ENCODE results near the gene CDK4.

CDK4 gene

DNA sequence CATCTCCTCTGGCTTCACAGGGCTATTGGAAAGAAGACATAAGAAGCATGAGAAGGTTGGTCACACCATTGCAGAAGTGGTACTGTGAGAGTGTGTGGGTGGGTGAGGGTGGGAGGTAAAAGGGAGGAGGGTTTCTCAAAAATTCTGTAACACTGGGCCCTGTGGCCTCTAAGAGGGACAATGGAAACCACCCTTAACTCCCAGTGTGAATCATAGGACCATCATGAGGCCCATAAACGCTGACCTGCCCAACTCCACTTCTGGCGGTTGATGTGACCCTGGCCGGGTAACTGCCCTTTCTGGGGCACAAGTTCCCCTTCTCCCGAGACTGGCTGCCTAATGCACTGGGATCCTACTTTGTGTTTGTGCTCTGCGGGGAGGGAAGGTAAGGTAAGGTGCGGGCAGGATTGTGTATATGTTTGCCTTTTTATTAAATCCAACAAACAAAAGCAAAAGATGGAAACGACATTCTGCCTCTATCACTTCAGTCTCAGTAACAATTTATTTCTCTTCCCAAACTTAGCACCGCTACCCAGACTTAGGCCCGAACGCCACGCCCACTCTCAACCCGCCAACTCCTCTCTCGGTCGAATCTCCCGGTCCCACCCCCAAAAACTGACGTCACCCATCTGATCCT lies 19.2 kb upstream of the CDK4 start:
- peak; percentile 96 for DNase-seq

DNA sequence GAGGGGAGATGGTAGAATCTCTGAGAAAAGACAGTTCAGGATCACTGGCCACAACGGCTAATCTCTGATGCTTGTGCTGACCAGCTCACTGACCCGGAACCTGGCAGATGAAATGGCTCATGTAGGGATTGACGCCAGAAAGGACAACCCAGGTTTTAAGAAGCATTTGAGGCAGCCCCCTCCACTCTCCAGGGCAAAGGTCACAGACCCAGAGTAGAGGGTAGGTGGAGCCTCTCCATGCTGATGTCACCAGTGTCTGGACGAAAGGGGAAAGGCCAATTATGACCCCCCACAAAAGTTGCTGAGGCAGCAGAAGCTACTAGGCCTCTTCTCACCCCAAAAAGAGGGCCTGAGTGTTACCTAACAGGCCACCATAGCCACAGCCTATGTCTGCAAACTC lies 18.6 kb upstream of the CDK4 start:
- DNase-seq: no peak

DNA sequence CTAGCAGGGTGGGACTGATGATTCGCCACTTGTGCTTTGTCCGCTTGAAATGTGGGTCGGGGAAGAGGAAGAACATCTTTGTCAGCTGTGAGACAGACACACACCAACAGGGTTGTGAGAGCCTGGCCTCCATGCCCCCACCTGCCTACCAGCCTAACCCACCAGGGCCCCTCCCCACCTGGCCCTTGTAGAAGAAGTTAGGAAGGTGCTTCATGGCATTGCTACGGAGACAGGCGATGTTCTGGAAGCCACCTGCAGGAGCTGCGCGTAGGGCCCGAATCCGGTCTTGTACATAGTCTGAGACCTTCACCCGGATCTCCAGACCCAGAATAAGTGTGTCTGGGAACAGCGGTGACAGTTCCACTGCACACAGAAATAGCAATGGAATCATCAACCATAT lies 17.5 kb upstream of the CDK4 start:
- DNase-seq: no peak

DNA sequence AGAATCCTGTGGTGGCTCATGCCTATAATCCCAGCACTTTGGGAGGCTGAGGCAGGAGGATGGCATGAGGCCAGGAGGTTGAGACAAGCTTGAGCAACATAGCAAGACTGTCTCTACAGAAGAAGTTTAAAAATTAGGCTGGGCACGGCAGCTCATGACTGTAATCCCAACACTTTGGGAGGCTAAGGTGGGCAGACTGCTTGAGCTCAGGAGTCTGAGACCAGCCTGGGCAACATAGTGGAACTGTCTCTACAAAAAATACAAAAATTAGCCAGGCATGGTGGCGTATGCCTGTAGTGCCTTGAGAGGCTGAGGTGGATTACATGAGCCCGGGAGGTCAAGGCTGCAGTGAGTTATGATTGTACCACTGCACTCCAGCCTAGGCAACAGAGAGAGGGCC lies 15.8 kb upstream of the CDK4 start:
- DNase-seq: no peak

DNA sequence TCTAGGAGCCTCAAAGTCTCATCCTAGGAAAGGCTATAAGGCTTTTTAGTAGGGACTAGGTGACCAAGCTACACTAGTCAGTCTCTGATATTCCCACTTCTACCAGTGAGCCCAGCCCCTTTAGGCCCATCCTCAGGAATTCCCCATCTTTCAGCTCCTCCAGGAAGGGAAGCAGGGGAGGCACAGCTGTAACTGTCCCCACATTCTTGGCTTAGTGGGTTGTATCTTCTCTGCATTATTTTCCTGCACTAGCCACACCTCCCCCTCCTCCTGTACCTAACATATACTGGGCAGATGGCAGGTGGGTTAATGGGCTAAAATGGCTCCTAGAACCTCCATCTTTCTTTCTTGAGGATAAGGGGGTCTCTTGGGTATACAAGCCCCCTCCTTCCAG lies 15.2 kb upstream of the CDK4 start:
- DNase-seq: no peak

DNA sequence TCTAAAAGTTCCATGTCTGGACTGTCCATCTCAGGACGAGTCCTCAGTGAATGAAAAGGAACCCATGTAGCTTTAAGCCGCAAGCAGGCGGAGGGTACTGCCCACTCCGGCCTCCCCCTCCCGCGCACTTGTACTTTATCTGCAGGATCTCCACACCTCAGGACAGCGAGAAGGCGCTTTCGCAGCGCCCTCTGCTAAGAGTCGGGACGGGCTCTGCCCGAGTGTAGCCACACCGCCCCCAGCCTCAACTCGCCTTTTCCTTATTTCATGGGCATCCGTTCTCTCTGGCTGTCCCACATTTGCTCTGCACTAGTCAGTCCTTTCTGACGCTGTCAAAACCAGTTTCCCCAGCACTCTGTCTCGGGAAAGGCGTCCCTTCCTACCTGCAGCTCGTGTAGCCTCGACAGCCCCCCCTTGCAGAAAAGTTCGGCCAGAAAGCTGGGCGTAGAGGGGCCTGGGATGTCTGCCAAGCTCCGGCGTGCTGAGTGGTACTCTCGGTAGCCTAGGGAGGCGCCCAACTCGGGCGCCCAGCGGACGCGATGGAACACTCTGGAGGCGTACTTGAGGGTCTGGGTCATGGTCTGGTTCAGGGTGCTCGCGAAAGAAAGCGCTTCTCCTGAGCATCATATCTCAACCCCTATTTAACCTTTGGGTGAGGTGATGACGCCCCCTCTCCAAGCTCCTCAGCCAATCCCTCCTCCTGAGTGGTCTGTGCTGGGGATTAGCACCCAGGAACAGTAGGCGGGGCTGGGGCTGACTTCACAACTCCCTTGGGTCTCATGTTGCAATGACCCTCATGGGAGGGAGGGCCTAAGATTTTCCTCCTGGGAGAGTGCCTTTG lies 14.6 kb upstream of the CDK4 start, which contains the start of gene CYP27B1:
TSS of gene CYP27B1 (minus strand) at position 615 of the 841 bp plus-strand sequence. CDS start at position 578, 37 bp downstream.
- DNase-seq: peak; percentile 37

DNA sequence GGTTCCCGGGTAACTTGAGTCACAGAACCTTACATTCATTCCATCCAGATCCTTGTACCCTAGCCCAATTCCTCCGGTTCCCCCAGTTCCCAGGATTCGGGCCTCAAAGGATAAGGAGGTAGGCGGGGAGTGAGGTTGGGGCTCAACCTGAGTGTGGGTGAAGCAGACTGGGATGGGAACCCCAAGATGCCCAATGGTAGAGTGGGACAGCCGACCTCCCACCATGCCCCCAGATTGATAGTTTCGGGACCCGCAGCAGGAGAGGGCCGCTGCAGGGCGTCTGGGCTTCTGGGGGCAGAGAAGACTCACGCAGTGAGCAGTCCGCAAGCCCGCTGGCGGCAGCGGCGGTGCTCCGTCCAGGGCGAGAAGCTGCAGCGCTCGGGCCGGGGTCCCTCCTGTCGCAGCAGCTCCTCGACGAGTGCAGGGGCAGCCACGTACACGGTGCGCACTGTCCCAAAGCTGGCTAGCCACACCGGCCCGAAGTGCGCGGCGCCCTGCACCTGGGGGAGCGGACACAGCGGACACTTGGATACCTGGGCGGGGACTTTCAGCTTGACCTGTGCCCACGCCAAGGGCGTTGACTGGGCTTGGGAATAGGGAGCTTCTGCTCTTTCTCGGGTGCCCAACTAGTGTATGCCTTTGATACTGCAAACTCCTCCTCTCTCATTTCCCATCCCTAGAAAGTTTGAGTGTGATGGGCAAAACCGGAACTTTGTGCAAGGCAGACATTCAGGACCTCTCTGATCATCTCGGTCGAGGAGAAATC lies 13.8 kb upstream of the CDK4 start:
- DNase-seq: peak; percentile 33

DNA sequence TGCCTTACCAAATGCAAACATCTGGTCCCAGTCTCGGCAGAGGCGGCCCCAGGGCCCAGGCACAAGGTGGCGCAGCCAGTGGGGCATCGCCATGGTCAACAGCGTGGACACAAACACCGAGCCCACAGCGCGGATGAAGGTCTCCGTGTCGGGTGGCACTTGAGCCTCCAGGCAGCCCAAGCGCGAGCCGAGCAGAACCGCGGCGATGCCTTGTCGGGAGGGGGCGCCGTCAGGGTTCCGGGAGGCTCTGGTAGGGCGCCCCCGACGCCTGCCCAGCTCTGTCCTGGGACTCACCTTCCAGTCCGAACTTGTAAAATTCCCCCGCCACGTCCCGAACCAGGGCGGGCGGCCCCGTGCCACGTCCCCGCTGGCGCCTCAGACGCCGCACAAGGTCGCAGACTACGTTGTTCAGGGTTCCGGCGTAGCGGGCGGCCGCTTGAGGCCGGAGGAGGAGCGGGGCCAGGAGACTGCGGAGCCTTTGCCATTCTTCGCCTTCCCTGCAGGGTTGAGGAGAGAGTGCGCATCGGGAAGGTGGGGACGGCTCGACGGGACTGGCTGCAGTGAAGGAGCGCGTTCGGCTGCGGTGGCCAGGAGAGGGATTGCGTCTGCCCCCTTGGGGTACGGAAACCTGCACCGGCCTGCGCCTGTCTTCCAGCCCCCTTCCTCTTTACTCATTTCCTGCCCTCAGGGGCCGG lies 13.0 kb upstream of the CDK4 start:
- peak; percentile 69 for DNase-seq

DNA sequence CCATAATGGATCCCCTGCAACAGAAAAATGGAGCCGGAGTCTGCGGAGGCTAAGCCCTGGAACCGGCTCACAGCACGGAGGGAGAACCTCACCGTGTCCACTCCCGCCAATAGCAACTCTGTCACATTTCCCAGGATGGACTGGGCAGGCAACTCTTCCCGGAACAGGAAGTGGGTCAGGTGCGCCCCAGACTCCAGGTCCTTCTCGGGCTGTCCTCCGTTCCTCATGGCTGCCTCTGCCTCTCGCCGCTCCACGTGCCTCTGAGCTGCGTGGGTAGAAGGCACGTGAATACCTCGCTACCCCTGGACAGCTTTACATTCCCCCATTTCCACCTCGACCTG lies 12.5 kb upstream of the CDK4 start:
- DNase-seq: no peak

DNA sequence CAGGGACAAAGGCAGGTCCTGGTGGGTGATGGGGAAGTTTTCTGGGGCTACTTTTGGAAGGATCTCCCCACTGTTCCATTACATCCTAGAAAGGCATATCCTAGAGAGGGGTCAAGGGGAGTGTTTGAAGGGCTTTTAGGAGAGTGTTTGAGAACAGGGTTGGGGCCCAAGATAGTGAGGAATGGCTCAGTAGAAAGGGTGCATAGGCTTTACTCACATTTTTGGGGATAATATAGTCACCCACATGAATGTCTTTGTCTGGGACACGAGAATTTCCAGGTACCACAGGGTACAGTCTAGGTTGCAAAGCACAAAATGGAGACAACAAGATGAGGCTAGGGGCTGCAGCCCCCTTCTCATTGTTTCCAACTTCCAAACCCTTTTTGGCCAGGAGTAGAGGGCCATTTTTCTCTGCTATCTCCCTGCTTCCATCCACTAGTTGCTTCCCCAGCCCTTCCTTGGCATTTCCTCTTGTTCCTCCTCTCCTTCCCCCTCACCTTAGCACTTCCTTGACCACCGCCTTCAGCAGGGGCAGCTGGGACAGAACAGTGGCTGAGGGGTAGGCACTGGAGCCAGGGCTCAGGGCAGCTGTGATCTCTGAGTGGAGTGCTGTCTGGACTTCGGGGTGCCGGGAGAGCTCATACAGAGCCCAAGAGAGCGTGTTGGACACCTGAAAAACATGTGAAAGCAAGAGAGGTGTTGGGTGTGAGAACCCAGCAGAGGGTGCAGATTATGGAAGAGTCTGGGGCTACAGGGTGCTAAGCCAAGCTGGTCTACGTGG lies 12.0 kb upstream of the CDK4 start:
- no peak for DNase-seq

DNA sequence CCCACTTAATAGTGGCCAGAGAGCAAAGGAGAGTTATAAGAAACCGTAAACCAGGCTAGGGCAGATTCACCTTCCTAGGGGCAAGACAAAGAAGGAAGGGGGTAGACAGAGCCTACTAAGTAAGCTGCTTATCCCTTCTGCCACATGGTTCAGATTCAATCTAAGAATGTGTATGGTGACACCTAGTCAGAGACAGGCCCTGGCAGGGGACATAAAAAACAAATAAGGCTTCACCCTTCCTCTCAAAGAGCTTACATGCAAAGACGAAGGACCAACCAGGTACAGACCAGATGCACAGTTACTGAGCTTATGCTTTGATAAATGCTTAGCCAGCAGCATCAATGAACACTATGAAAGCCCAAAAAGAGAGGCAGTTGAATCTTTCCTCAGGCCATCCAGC lies 10.4 kb upstream of the CDK4 start:
- no peak for DNase-seq

DNA sequence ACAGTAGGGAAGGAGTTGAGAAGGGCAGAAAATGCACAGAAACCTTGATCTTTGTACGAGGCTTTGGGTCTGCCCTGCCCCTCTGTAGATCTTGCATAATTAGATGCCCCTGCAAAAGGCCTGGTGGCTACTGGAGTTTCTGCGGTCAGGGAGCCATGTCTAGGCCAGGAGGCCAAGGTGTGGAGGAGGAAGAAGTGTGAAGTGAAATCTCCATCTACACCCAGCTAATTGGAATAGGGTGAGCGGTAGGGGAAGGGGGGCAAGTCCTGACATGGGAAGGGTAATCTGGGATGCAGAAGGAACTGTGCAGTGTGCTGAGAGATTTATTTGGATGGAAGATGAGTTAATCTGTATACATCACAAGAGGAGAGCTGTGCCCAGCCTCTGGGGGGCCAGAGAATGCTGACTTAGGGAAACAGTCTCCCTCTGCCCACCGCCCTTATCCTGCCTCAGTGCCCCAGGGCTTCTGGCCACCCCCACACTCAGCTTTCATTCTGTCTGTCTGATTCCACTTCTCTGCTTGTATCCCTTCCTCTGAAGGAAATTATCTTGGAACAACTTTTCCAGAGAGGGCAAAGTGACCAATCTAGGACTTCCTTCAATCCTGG lies 9.4 kb upstream of the CDK4 start:
- no peak for DNase-seq

DNA sequence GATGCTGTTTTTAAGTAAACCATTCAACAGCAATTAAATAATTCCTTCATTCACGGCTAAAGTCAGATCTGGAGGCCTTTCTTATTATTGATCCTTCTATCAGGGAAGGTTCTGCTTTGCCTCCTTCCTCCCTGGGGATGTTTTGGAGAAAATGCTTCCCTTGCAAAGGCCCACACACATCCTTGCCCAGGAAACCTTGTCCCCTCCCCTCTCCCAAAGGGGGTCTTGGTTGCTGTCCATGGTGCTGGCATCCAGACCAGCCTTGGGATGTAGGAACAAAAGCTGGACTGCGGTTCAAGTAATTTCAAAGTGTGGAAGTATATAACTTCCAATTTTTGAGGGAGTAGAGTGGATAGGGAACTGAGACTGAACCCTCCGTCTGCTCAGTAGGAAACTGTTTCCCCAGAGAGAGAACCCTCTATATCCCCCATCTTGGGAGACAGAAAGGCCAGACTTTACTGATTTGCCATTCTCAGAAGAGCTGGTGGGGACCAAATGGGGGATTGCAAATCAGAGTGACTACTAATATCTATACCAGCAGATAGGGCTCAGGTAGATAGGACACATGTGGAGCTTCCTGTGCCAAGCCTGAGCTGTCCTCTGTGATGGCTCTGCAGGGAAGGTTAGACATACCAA lies 8.4 kb upstream of the CDK4 start:
- DNase-seq: peak; percentile 63

DNA sequence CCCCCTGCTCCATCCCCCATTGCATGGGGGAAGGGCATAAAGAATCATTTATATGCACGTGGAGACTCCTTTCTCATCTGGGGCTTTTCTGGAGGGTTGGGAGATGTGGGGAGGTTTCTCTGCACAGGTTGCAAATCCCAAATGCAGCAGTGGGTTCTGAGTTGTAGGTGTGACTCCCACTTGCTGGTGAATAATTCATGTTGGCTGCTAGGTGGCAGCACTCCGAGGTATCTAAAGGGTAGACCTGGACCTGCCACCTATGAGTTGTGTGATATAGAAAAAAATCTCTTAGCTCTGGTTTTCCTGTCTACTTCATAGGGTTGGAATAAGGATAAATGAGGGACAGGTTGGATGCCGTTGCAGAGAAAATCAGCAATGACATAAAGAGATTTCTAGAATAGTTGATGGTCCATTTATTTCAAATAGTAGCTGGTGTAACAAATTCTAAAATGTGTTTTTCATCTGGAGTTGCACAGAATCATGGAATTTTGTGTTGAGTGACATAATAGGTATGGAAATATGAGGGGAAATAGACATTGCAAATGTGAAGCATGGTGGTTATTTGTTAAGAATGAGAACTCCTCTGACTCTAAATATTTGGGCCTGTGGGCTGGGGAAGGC lies 7.4 kb upstream of the CDK4 start:
- DNase-seq: no peak

DNA sequence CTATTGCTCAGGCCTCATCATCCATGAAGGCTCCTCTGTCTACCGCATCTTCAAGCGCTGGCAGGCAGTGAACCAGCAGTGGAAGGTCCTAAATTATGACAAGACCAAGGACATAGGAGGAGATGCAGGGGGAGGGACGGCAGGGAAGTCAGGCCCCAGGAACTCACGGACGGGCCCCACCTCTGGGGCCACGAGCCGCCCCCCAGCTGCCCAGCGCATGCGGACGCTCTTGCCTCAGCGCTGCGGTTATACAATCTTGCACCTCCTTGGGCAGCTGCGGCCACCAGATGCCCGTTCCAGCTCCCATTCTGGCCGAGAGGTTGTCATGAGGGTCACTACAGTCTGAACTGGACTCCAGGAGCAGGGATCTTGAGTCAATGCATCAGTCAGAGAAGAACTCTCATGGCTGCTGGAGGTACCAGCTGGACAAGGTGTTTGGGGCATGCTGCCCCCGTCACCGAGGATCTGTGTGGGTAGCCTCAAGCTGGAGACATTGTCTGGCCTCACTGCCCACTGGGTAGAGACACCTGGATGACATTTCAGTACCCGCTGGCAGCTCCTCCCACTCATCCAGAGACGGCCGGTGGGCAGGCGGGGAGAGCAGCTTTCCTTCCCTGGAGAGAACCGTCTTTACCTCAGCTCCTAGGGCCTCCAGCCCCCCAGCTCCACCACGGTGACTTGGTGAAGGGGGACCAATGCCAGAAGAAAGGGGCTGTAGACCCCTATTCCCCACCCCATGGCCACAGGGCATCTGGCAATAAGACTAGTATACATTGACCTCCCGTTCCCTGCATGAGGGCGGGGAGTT lies 6.6 kb upstream of the CDK4 start:
- DNase-seq: no peak

DNA sequence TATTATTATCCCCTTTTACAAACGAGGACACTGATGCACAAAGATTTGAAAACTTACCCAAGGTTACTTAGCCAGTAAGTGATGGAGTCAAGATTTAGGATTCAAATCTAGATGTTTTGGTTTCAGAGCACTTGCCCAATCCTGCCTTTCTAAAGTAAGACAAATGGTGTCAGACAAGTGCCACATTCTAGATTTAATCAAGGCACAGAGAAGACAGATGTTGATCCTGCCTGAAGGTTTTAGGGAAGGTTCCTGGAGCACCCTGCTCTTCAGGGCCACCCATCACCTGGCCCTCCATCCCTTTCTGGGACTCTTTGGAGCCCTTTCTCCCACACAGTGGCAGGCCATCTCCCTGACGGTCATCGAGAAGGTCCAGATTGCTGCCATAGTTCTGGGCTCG lies 5.7 kb upstream of the CDK4 start:
- DNase-seq: no peak

DNA sequence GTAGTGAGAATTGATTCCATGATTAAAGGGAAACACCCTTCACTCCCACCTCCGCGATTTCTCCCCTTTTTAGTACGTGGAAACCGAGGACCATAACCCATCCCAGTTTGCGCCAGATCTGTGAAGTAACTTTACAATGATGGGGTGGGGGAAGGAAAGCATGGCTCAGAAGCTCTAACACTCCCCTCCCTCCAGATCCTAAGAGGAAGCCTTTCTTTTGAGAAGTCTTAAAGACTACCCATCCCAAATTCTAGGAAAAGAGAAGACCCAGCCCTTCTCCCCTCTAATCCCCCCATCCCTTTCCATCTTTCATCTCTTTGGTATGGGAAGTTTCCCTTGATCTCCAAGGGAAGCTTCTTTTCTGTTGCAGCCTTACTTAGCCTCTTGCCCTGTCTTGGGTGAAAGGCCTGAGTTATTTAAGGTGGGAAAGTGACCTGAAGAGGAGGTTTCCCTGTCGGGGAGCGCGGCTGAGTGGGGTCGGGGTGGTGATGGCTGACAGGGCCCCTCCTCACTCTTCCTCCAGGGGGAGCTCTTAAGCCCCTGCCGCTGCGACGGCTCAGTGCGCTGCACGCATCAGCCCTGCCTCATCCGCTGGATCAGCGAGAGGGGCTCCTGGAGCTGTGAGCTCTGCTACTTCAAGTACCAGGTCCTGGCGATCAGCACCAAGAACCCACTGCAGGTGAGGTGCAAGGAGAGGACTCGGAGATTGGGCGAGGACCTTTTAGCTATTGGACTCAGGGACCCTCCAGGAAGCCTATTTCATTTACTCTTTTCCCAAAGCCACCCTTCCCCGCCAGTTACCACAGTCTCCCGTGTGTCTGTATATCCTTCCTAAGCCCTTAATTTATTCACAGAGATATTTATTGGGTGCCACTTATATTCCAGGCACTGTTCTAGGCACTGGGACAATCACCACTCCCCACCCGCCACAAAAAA lies 4.6 kb upstream of the CDK4 start:
- peak; percentile 69 for DNase-seq

DNA sequence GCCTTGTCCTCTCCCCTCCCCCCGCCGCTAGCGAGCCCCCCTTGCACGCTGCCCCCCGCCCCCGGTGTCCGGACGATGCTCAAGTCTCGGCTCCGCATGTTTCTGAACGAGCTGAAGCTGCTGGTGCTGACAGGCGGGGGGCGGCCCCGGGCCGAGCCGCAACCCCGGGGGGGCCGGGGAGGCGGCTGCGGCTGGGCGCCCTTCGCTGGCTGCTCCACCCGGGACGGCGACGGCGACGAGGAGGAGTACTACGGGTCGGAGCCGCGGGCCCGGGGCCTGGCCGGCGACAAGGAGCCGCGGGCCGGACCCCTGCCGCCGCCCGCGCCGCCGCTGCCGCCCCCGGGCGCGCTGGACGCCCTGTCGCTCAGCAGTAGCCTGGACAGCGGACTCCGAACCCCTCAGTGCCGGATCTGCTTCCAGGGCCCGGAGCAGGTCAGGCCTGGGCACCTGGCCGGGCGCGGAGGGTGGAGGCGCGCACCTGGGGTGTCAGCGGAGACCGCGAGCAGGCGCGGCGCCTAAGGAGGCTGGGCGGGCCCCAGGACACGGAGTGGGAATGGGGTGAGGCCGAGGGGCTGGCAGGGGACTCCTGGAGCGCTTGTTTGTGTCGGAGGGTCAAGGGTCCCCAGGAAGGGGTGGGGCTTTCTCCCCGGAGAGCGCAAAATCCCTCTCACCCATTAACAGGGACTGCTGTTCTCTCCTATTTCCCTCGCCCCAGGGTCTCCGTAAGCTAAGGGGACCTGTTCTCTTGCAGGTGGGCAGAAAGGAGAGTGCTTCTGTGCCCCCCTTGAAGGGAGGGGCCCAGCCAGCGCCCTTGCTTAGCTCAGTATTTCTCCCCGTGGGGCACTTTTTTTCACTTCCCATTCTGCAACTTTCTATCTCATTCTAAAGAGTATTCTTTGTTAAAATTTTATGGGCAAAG lies 3.6 kb upstream of the CDK4 start:
- DNase-seq: peak; percentile 47

All from eye (tissue), 1 donor.